Measurements from ENCODE around the gene KLHL17.
"Not testable (repeated sequence)": the region's sequence is repeated elsewhere in the genome, so short reads cannot be mapped to it uniquely, and the experiment has no call there.

KLHL17 gene

DNA sequence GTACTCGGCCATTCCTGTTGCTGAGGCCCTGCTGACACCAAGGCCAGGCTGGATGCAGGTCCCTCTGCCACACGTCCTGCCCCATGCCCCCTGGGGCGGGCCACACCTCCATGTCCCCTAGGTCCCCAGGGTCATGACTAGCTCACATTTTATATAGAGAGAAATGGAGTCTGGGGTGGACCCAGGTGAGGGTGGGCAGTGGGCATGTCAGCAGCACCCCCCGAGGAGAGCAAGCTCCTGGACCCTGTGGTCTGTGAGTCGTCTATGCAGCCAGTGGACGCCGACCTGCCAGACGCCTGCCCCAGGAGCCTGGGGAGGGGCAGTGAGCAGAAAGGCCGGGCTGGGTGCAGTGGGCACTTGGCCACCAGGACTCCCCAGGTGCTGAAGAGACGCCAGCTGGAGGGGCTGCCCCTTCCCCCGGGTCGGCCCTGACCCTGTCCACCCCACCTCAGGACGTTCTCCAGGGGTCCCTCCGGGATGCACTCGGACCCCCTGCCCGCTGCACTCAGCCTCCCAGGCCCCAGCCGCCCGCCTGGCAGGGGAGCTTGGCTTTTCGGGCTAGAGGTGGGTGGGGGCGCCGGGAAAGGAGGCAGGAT is 20.8 kb upstream of the KLHL17 start:
- no peak overlapping the region for H3K27ac Mint-ChIP-seq
- peaks cover 9% of the 10 kb centered on the region for H3K27me3 Mint-ChIP-seq
- no peaks in the 10 kb centered on the region for H3K9me3 Mint-ChIP-seq (ENCODE audit: low read depth)
- peak overlapping the region; percentile 30 for H3K4me3 Mint-ChIP-seq
- peaks cover 2% of the 10 kb centered on the region for H3K4me1 Mint-ChIP-seq (ENCODE audit: low read depth)
- no peaks in the 10 kb centered on the region for H3K36me3 Mint-ChIP-seq

GRCh38 chr1:940107-941014 is 20.0 kb upstream of the KLHL17 start:
- peaks cover 2% of the 10 kb centered on the region for H3K4me1 Mint-ChIP-seq (ENCODE audit: low read depth)
- peak overlapping the region; percentile 59 for H3K4me3 Mint-ChIP-seq
- no peaks in the 10 kb centered on the region for H3K36me3 Mint-ChIP-seq
- H3K9me3 Mint-ChIP-seq (ENCODE audit: low read depth) = no peaks in the 10 kb centered on the region
- H3K27ac Mint-ChIP-seq = no peak overlapping the region
- H3K27me3 Mint-ChIP-seq = peaks cover 6% of the 10 kb centered on the region

DNA sequence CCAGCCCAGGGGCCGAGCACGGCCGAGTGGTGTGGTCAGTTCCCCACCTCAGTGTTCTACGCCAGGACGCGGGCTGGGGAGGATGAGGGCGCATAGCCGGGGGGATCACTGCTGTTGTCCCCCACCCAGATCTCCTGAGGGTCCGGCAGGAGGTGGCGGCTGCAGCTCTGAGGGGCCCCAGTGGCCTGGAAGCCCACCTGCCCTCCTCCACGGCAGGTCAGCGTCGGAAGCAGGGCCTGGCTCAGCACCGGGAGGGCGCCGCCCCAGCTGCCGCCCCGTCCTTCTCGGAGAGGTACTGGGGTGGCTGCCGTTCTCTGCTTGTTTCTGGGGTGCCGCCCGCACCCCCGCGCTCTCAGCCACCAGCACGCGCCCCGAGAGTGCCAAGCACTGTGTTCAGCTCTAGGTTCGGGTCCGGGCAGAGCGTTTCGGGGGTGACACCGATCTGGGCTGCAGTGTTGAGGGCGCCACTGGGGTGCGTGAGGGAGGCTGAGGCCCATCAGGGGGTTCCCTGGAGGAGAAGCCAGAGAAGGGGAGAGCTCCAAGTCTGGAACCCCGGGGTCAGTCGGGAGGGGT is 19.3 kb upstream of the KLHL17 start:
- peaks cover 2% of the 10 kb centered on the region for H3K4me1 Mint-ChIP-seq (ENCODE audit: low read depth)
- H3K36me3 Mint-ChIP-seq = no peaks in the 10 kb centered on the region
- H3K27me3 Mint-ChIP-seq = peaks cover 6% of the 10 kb centered on the region
- H3K27ac Mint-ChIP-seq = no peak overlapping the region
- no peaks in the 10 kb centered on the region for H3K9me3 Mint-ChIP-seq (ENCODE audit: low read depth)
- H3K4me3 Mint-ChIP-seq = peak overlapping the region; percentile 77

GRCh38 chr1:941588-942383 is 18.6 kb upstream of the KLHL17 start:
- no peaks in the 10 kb centered on the region for H3K9me3 Mint-ChIP-seq (ENCODE audit: low read depth)
- no peak overlapping the region for H3K27ac Mint-ChIP-seq
- H3K4me3 Mint-ChIP-seq = peak overlapping the region; percentile 77

GRCh38 chr1:942411-942821 is 18.0 kb upstream of the KLHL17 start:
- H3K4me1 Mint-ChIP-seq (ENCODE audit: low read depth) = peaks cover 2% of the 10 kb centered on the region
- no peak overlapping the region for H3K4me3 Mint-ChIP-seq
- peaks cover 6% of the 10 kb centered on the region for H3K27me3 Mint-ChIP-seq
- no peaks in the 10 kb centered on the region for H3K36me3 Mint-ChIP-seq
- H3K9me3 Mint-ChIP-seq (ENCODE audit: low read depth) = no peaks in the 10 kb centered on the region
- no peak overlapping the region for H3K27ac Mint-ChIP-seq

More at GRCh38 chr1:941588-942383, 18.6 kb upstream of the KLHL17 start:
- no peaks in the 10 kb centered on the region for H3K36me3 Mint-ChIP-seq
- peaks cover 6% of the 10 kb centered on the region for H3K27me3 Mint-ChIP-seq
- peaks cover 2% of the 10 kb centered on the region for H3K4me1 Mint-ChIP-seq (ENCODE audit: low read depth)

GRCh38 chr1:942864-943533 is 17.4 kb upstream of the KLHL17 start:
- H3K27ac Mint-ChIP-seq = no peak overlapping the region
- H3K27me3 Mint-ChIP-seq = peaks cover 6% of the 10 kb centered on the region
- no peaks in the 10 kb centered on the region for H3K36me3 Mint-ChIP-seq
- peak overlapping the region; percentile 13 for H3K4me3 Mint-ChIP-seq
- H3K9me3 Mint-ChIP-seq (ENCODE audit: low read depth) = no peaks in the 10 kb centered on the region
- H3K4me1 Mint-ChIP-seq (ENCODE audit: low read depth) = peaks cover 2% of the 10 kb centered on the region

DNA sequence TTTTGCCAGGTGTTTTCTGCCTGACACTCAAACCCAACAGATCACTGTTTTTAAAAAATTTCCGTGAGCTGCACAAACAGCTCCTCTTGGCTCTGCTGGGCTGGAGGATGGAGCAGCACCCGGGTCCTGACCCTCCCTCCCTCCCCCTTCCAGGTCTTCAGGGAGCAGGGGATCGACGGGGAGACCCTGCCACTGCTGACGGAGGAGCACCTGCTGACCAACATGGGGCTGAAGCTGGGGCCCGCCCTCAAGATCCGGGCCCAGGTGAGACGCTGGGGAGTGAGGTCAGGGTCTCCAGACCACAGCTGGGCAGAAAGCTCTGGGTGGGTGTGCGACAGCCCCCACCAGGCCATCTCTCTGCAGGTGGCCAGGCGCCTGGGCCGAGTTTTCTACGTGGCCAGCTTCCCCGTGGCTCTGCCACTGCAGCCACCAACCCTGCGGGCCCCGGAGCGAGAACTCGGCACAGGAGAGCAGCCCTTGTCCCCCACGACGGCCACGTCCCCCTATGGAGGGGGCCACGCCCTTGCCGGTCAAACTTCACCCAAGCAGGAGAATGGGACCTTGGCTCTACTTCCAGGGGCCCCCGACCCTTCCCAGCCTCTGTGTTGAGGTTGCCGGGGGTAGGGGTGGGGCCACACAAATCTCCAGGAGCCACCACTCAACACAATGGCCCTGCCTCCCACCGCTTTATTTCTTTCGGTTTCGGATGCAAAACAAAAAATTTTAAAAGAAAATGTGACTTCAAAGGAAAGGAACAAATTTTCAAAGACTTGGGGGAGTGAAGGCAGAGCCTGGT is 16.6 kb upstream of the KLHL17 start:
- peak overlapping the region; percentile 13 for H3K4me3 Mint-ChIP-seq
- H3K27ac Mint-ChIP-seq = no peak overlapping the region
- H3K9me3 Mint-ChIP-seq (ENCODE audit: low read depth) = no peaks in the 10 kb centered on the region
- peaks cover 6% of the 10 kb centered on the region for H3K27me3 Mint-ChIP-seq
- H3K4me1 Mint-ChIP-seq (ENCODE audit: low read depth) = peaks cover 2% of the 10 kb centered on the region
- no peaks in the 10 kb centered on the region for H3K36me3 Mint-ChIP-seq

GRCh38 chr1:944341-945325 is 15.8 kb upstream of the KLHL17 start:
- no peak overlapping the region for H3K4me3 Mint-ChIP-seq
- peaks cover under 1% of the 10 kb centered on the region for H3K36me3 Mint-ChIP-seq
- no peaks in the 10 kb centered on the region for H3K9me3 Mint-ChIP-seq (ENCODE audit: low read depth)
- peaks cover 2% of the 10 kb centered on the region for H3K4me1 Mint-ChIP-seq (ENCODE audit: low read depth)
- no peak overlapping the region for H3K27ac Mint-ChIP-seq
- peaks cover 2% of the 10 kb centered on the region for H3K27me3 Mint-ChIP-seq

DNA sequence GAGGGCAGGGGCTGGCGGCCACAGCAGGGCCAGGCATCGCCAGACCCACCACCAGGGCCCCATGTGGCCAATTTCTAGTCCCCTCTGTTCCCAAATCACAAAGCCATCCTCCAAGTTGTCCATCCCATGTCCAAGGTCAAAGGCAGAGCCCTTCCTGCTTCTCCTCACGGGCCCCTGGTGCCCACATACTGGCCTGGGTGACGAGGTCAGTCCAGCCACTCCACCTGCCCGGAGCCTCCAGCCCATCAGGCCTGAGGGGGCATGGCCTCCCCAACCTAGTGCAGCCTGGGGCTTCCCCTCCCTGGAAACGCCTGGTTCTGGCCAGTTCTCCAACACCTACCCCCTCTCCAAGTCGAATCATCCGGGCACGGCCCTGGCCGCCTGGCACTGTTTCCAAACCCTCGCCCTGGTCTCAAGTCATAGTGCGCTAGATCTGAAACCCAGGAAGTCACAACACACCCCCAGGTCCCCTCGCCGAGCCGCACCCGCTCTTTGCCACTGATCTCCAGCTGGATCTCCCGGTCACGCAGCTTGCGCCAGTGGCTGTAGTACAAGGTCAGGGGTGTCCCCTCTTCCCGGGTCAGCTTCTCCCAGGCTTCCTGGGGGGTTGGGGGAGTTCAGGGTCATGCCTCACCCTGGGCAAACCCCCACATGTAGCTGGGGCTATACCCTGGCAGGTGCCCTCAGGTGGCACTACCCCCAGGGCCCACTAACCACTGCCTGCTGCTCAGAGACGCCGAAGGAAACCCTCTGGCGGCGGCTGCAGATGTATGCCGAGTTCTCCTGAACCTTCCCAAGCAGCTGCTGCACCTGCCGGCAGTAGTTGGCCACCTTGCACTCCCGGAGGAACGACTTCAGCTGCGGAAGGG is 14.5 kb upstream of the KLHL17 start:
- Mint-ChIP-seq H3K4me1 (ENCODE audit: low read depth) (peaks cover 6% of the 10 kb centered on the region), H3K27ac (no peak overlapping the region), H3K27me3 (peaks cover 2% of the 10 kb centered on the region), H3K9me3 (ENCODE audit: low read depth) (no peaks in the 10 kb centered on the region), H3K36me3 (peaks cover 2% of the 10 kb centered on the region), H3K4me3 (no peak overlapping the region)

GRCh38 chr1:946811-947210 is 13.6 kb upstream of the KLHL17 start:
- not testable (repeated sequence) for H3K27me3 Mint-ChIP-seq; H3K4me1 Mint-ChIP-seq (ENCODE audit: low read depth); H3K27ac Mint-ChIP-seq; H3K9me3 Mint-ChIP-seq (ENCODE audit: low read depth); H3K4me3 Mint-ChIP-seq; H3K36me3 Mint-ChIP-seq

DNA sequence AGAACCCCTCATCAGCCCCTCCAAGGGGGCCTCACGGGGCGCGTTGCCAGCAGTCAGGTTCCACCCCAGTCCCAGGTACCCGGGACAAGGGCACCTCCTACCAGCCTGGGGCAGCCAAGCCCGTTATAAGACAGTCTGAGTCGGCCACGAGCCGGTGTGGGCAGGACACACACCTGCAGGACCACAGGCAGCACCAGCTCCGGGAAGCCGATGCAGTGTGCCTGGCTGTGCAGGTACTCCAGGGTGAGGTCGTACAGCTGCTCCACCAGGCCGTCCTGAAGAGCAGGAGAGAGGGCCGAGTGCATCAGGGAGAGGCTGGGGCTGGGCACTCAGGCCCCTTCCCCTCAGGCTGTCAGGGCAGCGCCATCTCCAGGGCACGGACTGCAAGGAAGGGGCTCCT is 12.4 kb upstream of the KLHL17 start:
- Mint-ChIP-seq H3K4me1 (ENCODE audit: low read depth) (peaks cover 3% of the 10 kb centered on the region), H3K27me3 (no peaks in the 10 kb centered on the region), H3K27ac (no peak overlapping the region), H3K9me3 (ENCODE audit: low read depth) (no peaks in the 10 kb centered on the region), H3K36me3 (peaks cover 5% of the 10 kb centered on the region), H3K4me3 (no peak overlapping the region)

- H3K27ac Mint-ChIP-seq = no peak overlapping the region
- H3K4me1 Mint-ChIP-seq (ENCODE audit: low read depth) = peaks cover 3% of the 10 kb centered on the region
- H3K36me3 Mint-ChIP-seq = peaks cover 7% of the 10 kb centered on the region
- no peaks in the 10 kb centered on the region for H3K9me3 Mint-ChIP-seq (ENCODE audit: low read depth)
- H3K4me3 Mint-ChIP-seq = no peak overlapping the region
- no peaks in the 10 kb centered on the region for H3K27me3 Mint-ChIP-seq
Measured at GRCh38 chr1:950268-950667, 10.1 kb upstream of the KLHL17 start.

All from activated naive CD8-positive, alpha-beta T cell (primary cell).